Activated naive CD8-positive, alpha-beta T cell treated with anti-CD3 and anti-CD28 coated beads, Interleukin-2, amount 50 U/mL, for 16 hours (primary cell): ENCODE measurements around the gene FEV.

Source experiments
- DNase-seq: peaks from one replicate; pipeline ENCODE4 v3.0.0-alpha.2; 2020; ENCODE audit warnings: low read depth, low spot score

FEV gene

DNA sequence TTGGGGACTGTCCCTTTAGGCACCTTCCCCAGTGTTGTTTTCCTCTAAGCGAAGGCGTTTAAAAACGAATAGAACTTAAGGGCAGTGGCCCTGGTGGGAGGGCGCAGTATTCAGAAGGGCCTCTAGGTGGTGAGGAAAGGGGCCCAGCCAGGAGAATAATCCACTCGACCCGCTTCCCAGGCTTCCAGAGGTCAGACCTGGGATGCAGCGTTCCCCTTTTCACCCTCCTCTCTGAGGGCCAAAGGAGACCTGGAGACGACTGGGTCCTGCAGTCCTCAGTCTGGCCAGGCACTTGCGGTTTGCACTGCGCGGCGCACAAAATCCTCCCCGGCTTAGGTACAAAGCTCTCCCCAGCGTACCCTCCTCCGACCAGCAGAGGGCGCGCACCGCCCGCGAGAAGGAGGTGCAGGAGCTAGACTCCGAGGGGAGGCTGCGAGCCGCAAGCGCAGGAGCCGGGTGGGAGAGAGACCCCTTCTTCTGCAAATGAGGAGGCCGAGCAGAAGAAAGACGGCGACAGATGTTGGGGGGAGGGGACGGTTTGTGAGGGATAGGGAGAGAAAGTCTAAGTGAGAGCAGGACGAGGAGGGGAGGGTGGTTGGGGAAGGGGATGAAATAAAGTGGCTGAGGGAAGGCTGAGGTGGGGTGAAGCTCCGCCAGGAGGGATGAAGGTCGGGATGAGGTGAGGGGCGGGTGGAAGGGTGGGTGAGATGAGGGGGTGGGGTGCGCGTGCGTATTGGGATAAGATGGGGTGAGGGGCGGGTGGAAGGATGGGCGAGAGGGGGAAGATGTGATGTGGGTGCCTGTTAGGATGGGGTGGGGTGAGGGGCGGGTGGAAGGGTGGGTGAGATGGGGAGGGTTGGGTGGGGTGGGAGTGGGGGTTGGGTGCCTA lies 4.9 kb downstream of the FEV start:
- peak; percentile 74 for DNase-seq

DNA sequence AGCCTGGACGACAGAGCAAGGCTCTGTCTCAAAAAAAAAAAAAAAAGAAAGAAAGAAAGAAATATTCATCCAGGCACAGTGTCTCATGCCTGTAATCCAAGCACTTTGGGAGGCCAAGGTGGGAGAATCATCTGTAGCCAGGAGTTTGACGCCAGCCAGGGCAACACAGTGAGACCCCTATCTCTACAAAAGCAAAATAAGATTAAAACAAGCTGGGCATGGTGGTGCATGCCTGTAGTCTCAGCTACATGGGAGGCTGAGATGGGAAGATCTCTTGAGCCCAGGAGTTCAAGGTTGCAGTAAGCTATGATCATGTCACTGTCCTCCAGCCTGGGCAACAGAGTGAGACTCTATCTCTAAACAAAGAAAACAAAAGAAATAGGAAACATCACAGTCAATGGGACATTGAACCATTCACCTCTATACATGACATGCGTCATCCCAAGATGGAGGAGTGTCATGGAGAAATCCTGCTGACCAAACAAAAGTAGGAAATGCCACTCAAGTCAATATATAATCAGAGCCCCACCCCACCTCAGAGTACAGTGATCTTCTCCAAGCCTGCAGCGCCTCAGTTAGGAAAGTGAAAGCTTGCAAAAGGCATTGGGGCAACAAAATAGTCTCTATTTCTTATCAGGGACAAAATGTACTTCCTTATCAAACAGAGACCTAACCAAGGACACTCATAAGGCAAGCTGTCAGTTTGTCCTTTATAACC lies 9.8 kb downstream of the FEV start:
- no peak for DNase-seq

DNA sequence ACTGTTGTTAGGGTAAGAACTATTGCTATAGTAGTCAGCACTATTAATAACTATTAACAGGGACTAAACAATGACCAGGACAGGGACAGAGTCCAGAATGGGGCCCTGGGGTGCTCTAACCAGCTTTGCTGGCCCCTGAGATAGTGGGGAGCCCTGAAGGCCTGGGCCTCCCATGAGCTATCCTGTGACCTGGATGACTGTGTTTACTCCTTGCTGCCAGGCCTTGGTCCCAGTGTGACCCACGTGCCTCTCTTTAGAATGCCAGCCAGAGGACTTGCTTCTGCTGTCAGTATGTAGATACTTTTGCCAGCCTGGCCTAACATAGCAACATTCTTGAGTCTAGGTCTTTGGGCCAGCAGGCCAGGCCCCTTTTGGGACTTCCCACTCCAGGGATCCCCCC lies 14.1 kb downstream of the FEV start:
- DNase-seq = no peak

DNA sequence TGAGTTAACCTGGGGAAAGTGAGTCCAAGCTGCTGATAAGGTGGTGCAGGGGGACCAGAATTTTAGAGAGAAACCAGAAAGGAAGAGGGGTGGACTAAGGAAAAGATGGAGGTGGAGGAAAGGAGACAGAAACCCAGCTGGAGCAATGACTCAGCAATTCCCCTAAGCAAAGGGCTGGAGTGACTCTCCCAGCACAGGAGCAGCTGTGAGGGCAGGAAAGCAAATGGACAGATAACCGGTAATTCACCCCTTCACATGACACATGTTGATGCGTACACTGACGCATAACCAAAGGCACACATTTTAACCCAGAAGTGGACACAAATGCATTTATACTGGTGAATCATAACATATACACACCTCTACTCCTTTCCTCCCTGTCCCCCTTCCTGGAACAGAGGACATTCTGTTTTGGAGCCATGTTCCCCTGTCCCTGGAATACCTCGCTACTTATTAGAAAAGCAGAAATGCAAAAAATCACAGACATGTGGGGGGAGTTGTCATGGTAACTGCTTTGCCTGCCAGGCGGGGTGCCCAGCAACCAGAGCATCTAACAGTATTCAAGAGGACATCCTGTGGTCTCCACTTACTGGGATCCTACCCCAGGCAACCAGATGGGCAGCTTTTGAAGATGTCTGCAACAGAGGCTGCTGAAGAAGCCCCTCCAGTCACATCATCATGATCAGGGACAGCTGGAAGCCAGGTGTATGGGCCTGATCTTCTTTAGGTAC lies 20.8 kb downstream of the FEV start:
- DNase-seq = no peak

DNA sequence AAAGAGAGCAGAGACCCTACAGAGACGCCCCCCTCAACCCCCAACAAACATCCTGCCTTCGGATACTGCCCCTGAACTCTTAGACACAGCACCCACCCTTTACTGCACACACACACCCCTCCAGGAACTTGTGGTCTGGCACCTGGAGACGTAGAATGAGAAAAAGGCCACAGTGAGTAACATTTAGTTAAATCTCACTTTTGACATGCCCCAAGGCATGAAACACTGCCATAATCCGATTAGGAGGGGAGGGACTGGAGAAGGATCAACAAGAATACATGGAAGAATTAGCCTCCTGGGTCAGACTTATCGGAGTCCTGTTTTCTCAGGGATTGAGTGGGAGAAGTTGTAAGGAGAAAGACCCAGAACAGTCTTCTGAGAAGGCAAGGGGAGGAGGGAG lies 21.4 kb downstream of the FEV start:
- DNase-seq = no peak

DNA sequence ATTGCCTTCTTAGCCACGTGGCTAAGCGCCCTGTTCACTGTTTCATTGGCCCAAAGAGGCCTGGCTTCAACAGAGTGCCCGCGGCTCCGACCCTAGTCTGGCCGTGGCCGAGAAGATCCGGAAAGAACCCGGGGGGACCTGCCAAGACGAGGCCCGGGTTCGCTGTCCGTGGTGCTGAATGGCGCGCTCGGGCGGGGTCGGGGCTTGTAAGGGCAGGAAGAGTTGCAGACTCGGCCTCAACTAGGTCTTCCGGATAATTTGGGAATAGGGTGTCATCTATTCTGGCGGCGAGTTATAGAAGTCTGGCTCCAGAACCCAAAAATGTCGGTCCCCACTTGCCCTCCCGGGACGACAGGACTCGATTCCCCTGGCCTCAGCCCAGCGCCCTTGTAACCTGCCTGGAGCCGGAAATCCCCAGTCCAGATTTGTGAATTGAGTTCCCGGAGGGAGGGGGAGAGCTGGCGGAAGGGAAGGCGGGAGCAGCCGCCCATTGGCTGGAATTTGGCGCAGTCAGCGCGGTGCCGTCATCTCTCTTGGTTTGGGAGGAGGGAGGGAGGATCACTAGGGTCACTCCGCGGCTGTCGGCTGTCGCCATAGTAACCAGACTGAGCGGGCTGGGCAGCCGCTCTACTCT lies 22.0 kb downstream of the FEV start:
- no peak for DNase-seq

DNA sequence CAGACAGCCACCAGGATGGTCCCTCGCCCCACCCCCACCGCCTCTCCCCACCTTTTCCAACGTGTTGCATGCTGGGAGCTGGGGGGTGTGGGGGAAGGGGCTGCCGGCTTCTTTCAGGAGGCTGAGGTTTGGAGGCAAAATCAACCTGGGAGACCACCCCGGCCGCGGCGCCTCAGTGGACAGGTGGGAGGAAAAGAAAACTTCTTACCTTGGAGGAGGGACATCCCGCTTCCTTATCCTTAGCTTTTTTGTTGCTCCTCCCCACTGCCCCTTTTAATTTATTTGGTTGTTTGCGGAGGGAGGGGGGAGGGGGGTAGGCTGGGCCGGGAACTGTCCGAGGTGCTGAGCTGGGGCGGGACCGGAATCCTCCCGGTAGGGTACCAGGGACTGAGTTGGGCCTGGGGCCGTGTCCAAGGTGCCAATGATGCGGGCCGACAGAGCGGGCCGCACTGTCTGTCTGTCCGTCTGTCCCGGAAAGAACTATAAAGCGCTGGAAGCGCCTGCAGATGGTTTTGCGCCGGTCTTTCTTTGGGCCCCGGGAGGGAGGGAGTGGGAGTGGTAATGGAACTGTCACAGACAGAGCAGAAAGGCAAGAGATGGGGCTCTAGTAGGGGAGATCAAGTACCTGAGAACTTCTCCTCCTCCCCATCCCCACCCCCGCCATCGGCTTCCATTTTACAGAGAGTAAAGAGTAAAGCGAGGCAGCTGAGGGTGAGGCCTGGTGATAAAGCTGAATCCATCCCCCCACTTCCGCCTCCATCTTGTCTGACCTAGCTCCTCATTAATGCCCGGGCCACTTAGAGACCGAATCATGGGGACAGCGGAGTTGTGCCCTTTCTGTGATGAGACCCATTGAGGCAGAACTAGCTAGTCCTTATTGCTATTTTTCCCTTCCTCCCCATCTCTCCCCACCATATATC lies 23.1 kb downstream of the FEV start:
- DNase-seq = no peak

DNA sequence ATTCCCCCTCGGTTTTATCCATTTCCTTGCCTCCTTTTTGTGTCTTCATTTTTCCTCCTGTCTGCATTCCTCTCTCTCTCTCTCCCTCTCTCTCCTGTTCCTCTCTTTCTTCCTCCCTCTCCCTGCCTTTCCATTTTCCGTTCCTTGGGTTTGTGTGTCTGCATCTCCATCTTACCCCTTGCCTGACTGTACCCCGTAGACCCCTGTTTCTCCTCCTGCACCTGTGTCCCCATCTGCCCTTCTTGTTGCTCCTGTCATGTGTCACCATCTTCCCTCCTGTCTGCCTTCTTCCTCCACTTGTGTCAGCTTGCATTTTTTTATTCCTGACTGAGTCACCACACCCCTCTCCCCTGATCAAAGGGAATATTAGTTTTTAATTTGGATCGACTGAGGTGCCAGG lies 23.8 kb downstream of the FEV start:
- DNase-seq = no peak

DNA sequence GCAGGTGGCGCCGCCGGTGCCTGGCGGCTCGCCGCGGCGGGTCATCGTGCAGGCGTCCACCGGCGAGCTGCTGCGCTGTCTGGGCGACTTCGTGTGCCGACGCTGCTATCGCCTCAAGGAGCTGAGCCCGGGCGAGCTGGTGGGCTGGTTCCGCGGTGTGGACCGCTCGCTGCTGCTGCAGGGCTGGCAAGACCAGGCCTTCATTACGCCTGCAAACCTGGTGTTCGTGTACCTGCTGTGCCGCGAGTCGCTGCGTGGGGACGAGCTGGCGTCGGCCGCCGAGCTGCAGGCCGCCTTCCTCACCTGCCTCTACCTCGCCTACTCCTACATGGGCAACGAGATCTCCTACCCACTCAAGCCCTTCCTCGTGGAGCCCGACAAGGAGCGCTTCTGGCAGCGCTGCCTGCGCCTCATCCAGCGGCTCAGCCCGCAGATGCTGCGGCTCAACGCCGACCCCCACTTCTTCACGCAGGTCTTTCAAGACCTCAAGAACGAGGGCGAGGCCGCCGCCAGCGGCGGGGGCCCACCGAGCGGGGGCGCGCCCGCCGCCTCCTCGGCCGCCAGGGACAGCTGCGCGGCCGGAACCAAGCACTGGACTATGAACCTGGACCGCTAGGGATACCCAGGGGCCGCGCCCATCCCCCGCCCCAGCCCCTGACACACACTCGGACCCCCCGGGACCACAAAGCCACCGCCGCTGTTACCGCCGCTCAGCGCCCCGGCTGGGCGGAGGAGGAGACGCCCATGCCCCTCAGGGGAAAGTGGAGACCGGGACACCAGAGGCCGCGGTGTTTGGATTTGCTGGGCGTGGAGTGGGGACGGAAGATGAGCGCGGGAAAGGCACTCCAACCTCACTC lies 24.4 kb downstream of the FEV start:
- no peak for DNase-seq

DNA sequence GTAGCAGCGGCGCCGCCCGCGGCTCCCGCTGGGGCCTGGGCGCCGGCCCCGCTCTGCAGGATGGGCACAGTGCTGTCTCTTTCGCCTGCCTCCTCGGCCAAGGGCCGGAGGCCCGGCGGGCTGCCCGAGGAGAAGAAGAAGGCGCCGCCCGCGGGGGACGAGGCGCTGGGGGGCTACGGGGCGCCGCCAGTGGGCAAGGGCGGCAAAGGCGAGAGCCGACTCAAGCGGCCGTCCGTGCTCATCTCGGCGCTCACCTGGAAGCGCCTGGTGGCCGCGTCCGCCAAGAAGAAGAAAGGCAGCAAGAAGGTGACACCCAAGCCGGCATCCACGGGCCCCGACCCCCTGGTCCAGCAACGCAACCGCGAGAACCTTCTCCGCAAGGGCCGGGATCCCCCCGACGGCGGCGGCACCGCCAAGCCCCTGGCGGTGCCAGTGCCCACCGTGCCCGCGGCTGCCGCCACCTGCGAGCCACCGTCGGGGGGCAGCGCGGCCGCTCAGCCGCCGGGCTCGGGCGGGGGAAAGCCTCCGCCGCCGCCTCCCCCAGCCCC lies 25.1 kb downstream of the FEV start:
- no peak for DNase-seq

DNA sequence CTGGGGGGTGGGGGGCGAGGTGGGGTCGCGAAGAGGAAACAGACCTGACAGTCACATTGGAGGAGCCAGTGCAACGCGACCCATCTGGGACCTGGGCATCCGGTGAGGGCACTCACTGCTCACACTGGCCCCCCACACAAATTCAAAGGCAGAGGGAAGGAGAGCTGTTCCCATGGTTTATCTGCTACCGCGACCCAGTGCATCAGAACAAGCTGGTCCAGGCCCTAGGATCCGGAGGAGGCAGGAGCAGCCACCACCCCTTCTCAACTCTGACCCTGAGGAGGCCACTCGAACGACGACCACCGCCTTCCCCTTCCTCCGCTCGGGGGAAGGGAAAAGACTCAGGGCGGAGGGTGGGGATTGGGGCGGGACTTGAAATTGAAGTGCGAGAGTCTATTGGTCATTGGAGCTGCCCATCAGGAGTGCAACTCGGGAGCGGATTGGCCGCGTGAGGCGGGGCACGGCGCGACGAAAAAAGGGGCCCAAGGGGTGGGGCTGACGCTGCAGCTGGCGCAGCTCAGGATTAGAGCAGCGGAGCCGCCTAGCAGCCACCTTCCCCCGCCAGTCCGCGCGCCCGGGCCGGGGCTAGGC lies 25.7 kb downstream of the FEV start, which contains the start of gene CDK5R2:
CDK5R2 (plus strand) TSS at position 526 of the 591 bp plus-strand sequence. CDS start 155 bp downstream, outside the sequence.
- DNase-seq = peak; percentile 35

DNA sequence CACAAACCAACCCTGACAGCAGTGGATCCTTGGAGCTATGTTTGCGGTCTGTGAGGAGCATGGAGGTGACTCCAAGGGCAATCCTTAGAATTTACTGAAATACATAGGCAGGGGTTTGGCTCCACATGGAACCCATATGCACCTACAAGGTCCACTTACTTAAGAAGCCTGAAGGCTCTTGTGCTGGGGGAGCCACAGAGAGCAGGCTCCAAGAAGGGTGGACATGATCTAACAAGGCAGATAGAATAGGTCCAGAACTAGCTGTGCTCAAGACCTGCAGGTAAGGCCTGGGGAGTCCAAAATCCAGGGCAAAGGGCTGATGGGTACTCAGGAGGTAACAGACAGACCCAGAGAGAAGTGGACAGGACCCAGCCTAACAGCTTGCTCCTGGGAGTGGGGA lies 26.7 kb downstream of the FEV start:
- no peak for DNase-seq

DNA sequence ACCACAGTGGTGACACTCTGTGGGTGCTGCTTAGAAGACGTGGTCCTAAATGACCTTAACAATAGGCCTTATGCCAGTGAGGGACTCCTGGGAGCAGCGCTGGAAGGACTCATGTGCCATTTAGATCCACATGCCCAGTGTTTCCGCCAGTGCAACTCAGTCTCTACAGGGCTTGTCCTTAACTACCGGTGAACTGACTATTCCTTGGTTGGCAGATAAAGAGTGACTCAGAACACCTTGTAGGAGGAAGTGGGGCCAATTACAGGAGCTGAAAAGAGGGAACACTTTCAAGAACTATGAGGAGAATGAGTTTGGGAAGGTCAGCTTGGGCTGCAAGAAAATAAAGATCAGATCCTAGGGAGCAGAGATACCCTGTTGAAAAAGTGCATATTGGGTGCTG lies 27.3 kb downstream of the FEV start:
- no peak for DNase-seq

DNA sequence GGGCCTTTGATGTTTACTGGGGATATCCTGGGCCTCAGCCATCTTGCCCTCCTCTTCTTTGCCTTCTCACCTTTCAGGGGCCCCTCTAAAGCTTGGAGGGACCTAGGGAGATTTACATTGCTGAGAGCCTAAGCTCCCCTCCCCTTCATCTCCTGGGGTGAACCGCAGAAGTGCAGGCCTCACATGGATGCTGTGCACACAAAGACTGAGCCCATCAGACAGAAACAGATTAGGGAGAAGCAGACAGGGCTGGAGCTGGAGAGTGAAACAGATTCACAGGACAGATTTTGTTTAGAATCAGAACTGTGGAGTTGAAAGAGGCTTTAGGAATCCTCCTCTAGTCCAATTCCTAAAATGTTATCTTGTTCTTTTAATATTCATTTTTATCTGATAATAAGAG lies 28.9 kb downstream of the FEV start:
- no peak for DNase-seq

DNA sequence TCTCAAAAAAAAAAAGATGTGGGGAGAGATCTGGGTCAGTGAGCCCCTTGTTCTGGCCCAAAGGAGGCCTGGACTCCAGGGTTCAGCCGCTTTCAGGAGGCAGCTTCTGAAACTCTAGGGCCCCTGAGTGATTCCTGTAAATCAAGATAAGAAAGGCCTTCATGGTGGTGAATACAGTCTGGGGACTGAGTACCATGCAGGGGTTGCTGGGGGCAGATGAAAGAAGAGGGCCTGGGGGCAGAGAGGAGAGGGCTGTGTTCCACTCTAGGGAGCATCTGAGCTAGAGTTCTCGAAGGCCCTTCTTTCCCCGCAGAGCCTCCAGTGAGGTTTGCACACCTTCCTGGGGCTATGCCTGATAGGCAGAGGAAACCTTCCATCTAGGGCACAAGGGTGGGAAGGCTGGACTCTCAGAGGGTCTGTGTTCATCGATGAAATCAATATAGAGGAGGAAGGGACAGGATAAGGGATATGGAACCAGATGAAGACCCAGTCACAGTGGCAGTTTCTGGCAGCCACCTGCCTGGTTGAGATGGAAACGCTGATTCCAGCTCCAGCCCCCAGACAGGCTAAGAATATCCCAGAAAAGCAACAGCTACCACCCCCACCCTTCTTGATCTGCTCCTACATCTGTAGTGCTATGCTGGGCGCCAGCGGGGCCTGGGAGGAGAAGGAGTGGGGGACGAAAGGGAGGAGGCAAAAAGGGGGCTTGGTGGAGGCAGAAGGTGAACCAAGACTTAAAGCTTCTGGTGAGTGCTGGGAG lies 30.3 kb downstream of the FEV start:
- no peak for DNase-seq

DNA sequence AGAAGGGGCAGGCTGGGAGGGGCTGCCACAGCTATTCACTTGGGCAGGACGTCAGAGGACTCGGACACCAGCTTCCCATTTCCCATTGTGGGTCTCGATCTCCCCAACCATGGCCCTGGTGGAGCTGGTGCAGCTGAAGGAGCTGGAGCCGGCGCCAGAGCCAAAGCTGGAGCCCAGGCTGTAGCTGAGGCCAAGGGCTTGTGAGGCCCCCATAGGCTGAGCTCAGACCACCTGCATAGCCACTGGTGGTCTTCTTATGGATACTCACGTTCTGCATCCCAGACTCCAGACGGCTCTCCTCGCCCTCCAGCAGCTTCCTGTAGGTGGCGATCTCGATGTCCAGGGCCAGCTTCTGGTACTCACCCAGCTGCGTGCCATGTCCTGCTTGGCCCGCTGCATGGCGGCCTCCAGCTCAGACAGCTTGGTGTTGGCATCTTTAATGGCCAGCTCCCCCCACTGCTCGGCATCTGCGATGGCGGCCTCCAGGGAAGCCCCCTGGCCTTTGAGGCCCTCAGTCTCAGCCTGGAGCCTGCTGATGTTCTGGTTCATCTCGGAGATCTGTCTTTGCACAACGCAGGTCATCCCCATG lies 31.5 kb downstream of the FEV start:
- DNase-seq = no peak

DNA sequence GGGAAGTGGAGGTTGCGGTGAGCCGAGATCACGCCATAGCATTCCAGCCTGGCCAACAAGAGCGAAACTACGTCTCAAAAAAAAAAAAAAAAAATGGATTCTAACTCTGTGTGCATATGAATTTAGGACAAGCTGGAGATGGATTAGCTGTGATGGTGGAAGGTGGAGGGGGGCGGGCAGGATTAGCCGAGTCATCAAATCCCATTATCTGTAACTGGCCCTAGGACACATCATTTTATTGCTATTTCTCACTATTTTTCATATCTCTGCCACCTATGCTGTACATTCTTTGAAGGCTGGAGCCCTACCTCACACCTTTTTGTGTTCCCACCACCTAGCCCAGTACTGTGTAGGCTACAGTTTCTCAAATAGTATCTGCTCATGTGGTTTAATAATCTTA lies 32.8 kb downstream of the FEV start:
- no peak for DNase-seq

DNA sequence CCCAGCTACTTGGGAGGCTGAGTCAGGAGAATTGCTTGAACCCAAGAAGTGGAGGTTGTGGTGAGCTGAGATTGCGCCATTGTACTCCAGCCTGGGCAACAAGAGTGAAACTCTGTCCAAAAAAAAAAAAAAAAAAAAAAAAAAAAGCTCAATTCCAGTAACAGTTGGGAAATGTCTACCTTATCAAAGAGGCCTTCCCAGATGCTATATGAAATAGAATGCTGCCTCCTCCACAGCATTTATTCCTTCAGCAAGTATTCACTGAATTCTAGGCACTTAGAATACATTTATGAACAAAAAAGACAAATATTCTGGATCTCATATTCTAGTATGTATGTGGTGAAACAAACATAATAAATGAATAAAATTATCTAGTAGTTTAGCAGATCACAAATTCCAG lies 38.4 kb downstream of the FEV start:
- DNase-seq = no peak
